HEK293 (cell line): ENCODE results near the gene CCDC183.
"Not testable (repeated sequence)": the region's sequence is repeated elsewhere in the genome, so short reads cannot be mapped to it uniquely, and the experiment has no call there.

Experiments used
- CTCF ChIA-PET: fragments of 350-600 bp; formaldehyde crosslinking; extraction: SDS; loops from one replicate; lab custom pipeline; 2021; ENCODE audit warnings: antibody characterized with exemption; lab: Yijun Ruan, JAX
- POLR2A ChIA-PET: fragments of 300-600 bp; formaldehyde crosslinking; extraction: SDS; loops from one replicate; lab custom pipeline; 2020; ENCODE audit warnings: antibody characterized with exemption, inconsistent platforms; lab: Yijun Ruan, JAX
- H3K27ac ChIP-seq: fragments of 200-500 bp; sonication (Bioruptor generic); 2 replicates; pipeline ENCODE4 v1.5.1; 2014; ENCODE audit warnings: low read depth, low read length, control low read depth, inconsistent platforms; ENCODE audit errors: extremely low read depth
- H3K36me3 ChIP-seq, 2 experiments: fragments of 200-500 bp in 1 of 2; sonication (Bioruptor generic) in 1 of 2; 1 replicate in 1 of 2; 2 replicates in 1 of 2; pipeline ENCODE4 v1.5.1; 2014 to 2017; ENCODE audit warnings: inconsistent platforms in 2 of 2, low read length in 2 of 2; ENCODE audit not compliant: control insufficient read depth in 2 of 2, insufficient read depth in 1 of 2
- H3K4me1 ChIP-seq: fragments of 200-500 bp; sonication (Bioruptor generic); 2 replicates; pipeline ENCODE4 v1.5.1; 2014; ENCODE audit warnings: mild to moderate bottlenecking, low read length, inconsistent platforms; ENCODE audit not compliant: control insufficient read depth, insufficient read depth
- H3K4me3 ChIP-seq: 2 replicates; pipeline ENCODE4 v1.5.1; 2011; ENCODE audit warnings: low read depth, mild to moderate bottlenecking, control low read depth, low read length, moderate library complexity
- H3K9me3 ChIP-seq: fragments of 200-500 bp; sonication (Bioruptor generic); 2 replicates; pipeline ENCODE4 v1.5.1; 2014; ENCODE audit warnings: low read depth, low read length, inconsistent platforms; ENCODE audit not compliant: control insufficient read depth, insufficient read depth
- KLF1 ChIP-seq: fragments of 450-650 bp; formaldehyde crosslinking; IDR thresholded peaks from 2 replicates; pipeline ENCODE4 v1.5.1; 2016; ENCODE audit warnings: missing biosample characterization, missing genetic modification characterization
- PRDM2 ChIP-seq: fragments of 450-650 bp; formaldehyde crosslinking; IDR thresholded peaks from 2 replicates; pipeline ENCODE4 v1.5.1; 2016; ENCODE audit warnings: missing biosample characterization, missing genetic modification characterization, borderline replicate concordance
- ZNF2 ChIP-seq: fragments of 450-650 bp; formaldehyde crosslinking; IDR thresholded peaks from 2 replicates; pipeline ENCODE4 v1.5.1; 2016; ENCODE audit warnings: missing biosample characterization, missing genetic modification characterization
- ZNF692 ChIP-seq: fragments of 450-650 bp; formaldehyde crosslinking; IDR thresholded peaks from 2 replicates; pipeline ENCODE4 v1.5.1; 2016; ENCODE audit warnings: missing biosample characterization, missing genetic modification characterization
- ZNF792 ChIP-seq: fragments of 450-650 bp; formaldehyde crosslinking; IDR thresholded peaks from 2 replicates; pipeline ENCODE4 v1.5.1; 2016; ENCODE audit warnings: missing biosample characterization, missing genetic modification characterization
- ZNF837 ChIP-seq: fragments of 450-650 bp; formaldehyde crosslinking; IDR thresholded peaks from 2 replicates; pipeline ENCODE4 v1.5.1; 2016; ENCODE audit warnings: missing biosample characterization, missing genetic modification characterization
- TF ChIP-seq, protein P1 (sequence below): fragments of 450-650 bp; formaldehyde crosslinking; IDR thresholded peaks from 2 replicates; pipeline ENCODE4 v1.5.1; 2017; ENCODE audit warnings: missing biosample characterization, mild to moderate bottlenecking, missing genetic modification characterization, moderate library complexity
- TF ChIP-seq, protein P2 (sequence below): fragments of 450-650 bp; formaldehyde crosslinking; IDR thresholded peaks from 2 replicates; pipeline ENCODE4 v1.5.1; 2016; ENCODE audit warnings: missing biosample characterization, missing genetic modification characterization
- TF ChIP-seq, protein P3 (sequence below): fragments of 450-650 bp; formaldehyde crosslinking; IDR thresholded peaks from 2 replicates; pipeline ENCODE4 v1.5.1; 2016; ENCODE audit warnings: missing biosample characterization, missing genetic modification characterization
- TF ChIP-seq, protein P4 (sequence below): fragments of 450-650 bp; formaldehyde crosslinking; IDR thresholded peaks from 2 replicates; pipeline ENCODE4 v1.5.1; 2016; ENCODE audit warnings: missing biosample characterization, missing genetic modification characterization

Gene CCDC183

DNA sequence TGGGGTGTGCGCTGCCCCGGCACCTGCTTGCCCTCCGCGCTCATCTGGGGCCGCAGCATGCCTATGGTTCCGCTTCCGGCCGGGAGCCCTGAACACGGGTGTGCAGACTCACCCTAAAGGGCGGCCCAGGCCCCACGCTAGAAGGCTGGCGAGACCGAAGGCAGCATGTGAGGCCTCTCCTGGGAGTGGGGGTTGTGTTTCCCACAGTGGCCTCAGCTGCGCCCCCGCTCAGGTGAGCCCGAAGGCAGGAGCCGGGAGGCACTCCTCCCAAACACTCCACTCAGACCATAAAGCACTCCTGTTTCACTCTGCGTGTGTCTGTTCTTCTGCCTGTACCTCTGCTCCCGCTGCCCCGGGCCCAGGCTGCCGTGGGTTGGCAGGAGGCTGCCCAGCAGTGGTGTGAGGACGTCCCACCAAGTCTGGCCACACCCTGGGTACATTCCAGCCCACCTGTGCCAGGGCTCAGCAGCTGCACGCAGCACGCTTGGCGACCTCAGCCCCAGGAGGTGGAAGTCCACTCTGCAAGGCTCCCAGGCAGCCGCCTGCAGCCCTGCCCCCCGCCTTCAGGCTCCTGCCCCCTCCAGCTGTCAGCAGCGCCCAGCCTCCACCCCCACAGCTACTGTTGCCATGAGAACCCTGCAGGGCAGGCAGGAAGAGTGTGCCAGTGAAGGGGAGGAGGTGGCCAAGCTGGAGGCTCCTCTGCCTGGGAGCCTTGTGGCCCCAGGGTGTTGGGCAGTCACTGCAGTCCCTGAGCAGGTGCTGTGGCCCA lies 44.9 kb downstream of the CCDC183 start (continued):
- no peak; the same call in 1 of the 2 replicates for TF ChIP-seq ZNF2
- TF ChIP-seq ZNF792 (tag by site-specific recombination) = no peak

GRCh38 chr9:136841646-136842379 lies 45.7 kb downstream of the CCDC183 start:
- Histone ChIP-seq H3K36me3 (peaks cover 0 to 31% of the 10 kb centered on the region in 2 experiments; a peak in 2 of 3 replicates), H3K27ac (peak overlapping the region; percentile 3; the same call in 1 of the 2 replicates)
- TF ChIP-seq ZNF692 (0 out of 2 replicates have a peak, but pooled peaks have one; percentile 17), ZNF837 (tag by site-specific recombination) (peak; percentile 23; the same call in 1 of the 2 replicates), PRDM2 (tag by site-specific recombination) (0 out of 2 replicates have a peak, but pooled peaks have one; percentile 20), KLF1 (tag by site-specific recombination) (0 out of 2 replicates have a peak, but pooled peaks have one; percentile 5)
- TF ChIP-seq, protein P1, sequence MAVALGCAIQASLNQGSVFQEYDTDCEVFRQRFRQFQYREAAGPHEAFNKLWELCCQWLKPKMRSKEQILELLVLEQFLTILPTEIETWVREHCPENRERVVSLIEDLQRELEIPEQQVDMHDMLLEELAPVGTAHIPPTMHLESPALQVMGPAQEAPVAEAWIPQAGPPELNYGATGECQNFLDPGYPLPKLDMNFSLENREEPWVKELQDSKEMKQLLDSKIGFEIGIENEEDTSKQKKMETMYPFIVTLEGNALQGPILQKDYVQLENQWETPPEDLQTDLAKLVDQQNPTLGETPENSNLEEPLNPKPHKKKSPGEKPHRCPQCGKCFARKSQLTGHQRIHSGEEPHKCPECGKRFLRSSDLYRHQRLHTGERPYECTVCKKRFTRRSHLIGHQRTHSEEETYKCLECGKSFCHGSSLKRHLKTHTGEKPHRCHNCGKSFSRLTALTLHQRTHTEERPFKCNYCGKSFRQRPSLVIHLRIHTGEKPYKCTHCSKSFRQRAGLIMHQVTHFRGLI (tag by site-specific recombination) = 0 out of 2 replicates have a peak, but pooled peaks have one; percentile 2
- TF ChIP-seq, protein P2, sequence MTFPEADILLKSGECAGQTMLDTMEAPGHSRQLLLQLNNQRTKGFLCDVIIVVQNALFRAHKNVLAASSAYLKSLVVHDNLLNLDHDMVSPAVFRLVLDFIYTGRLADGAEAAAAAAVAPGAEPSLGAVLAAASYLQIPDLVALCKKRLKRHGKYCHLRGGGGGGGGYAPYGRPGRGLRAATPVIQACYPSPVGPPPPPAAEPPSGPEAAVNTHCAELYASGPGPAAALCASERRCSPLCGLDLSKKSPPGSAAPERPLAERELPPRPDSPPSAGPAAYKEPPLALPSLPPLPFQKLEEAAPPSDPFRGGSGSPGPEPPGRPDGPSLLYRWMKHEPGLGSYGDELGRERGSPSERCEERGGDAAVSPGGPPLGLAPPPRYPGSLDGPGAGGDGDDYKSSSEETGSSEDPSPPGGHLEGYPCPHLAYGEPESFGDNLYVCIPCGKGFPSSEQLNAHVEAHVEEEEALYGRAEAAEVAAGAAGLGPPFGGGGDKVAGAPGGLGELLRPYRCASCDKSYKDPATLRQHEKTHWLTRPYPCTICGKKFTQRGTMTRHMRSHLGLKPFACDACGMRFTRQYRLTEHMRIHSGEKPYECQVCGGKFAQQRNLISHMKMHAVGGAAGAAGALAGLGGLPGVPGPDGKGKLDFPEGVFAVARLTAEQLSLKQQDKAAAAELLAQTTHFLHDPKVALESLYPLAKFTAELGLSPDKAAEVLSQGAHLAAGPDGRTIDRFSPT (tag by site-specific recombination) = peak; percentile 53
- TF ChIP-seq, protein P3, sequence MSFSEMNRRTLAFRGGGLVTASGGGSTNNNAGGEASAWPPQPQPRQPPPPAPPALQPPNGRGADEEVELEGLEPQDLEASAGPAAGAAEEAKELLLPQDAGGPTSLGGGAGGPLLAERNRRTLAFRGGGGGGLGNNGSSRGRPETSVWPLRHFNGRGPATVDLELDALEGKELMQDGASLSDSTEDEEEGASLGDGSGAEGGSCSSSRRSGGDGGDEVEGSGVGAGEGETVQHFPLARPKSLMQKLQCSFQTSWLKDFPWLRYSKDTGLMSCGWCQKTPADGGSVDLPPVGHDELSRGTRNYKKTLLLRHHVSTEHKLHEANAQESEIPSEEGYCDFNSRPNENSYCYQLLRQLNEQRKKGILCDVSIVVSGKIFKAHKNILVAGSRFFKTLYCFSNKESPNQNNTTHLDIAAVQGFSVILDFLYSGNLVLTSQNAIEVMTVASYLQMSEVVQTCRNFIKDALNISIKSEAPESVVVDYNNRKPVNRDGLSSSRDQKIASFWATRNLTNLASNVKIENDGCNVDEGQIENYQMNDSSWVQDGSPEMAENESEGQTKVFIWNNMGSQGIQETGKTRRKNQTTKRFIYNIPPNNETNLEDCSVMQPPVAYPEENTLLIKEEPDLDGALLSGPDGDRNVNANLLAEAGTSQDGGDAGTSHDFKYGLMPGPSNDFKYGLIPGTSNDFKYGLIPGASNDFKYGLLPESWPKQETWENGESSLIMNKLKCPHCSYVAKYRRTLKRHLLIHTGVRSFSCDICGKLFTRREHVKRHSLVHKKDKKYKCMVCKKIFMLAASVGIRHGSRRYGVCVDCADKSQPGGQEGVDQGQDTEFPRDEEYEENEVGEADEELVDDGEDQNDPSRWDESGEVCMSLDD (tag by site-specific recombination) = peak; percentile 66
- TF ChIP-seq, protein P4, sequence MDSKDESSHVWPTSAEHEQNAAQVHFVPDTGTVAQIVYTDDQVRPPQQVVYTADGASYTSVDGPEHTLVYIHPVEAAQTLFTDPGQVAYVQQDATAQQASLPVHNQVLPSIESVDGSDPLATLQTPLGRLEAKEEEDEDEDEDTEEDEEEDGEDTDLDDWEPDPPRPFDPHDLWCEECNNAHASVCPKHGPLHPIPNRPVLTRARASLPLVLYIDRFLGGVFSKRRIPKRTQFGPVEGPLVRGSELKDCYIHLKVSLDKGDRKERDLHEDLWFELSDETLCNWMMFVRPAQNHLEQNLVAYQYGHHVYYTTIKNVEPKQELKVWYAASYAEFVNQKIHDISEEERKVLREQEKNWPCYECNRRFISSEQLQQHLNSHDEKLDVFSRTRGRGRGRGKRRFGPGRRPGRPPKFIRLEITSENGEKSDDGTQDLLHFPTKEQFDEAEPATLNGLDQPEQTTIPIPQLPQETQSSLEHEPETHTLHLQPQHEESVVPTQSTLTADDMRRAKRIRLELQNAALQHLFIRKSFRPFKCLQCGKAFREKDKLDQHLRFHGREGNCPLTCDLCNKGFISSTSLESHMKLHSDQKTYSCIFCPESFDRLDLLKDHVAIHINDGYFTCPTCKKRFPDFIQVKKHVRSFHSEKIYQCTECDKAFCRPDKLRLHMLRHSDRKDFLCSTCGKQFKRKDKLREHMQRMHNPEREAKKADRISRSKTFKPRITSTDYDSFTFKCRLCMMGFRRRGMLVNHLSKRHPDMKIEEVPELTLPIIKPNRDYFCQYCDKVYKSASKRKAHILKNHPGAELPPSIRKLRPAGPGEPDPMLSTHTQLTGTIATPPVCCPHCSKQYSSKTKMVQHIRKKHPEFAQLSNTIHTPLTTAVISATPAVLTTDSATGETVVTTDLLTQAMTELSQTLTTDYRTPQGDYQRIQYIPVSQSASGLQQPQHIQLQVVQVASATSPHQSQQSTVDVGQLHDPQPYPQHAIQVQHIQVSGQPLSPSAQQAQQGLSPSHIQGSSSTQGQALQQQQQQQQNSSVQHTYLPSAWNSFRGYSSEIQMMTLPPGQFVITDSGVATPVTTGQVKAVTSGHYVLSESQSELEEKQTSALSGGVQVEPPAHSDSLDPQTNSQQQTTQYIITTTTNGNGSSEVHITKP (tag by site-specific recombination) = peak; percentile 85
- H3K4me1 ChIP-seq, H3K9me3 ChIP-seq, H3K4me3 ChIP-seq: not testable (repeated sequence)
- CTCF ChIA-PET = interaction anchor here (0.5 to 3.6 kb wide), 32 partner anchors 8 to 534 kb away, joined by 3 to 27 read pairs (median 4); partner anchors contain the start of genes C8G, LCN15, MAMDC4 and TMEM141
- POLR2A ChIA-PET = interaction anchor here (0.6 to 3.7 kb wide), 12 partner anchors 17 to 382 kb away, joined by 3 to 17 read pairs (median 3); partner anchors contain the start of genes CLIC3, RABL6, TMEM141 and TRAF2
